ENCODE results near the gene POMT2. TPM values are rescaled to one million over a fixed set of nuclear protein-coding genes. Genes with fewer than 3 reads are reported as not detected.

Gene POMT2, protein sequence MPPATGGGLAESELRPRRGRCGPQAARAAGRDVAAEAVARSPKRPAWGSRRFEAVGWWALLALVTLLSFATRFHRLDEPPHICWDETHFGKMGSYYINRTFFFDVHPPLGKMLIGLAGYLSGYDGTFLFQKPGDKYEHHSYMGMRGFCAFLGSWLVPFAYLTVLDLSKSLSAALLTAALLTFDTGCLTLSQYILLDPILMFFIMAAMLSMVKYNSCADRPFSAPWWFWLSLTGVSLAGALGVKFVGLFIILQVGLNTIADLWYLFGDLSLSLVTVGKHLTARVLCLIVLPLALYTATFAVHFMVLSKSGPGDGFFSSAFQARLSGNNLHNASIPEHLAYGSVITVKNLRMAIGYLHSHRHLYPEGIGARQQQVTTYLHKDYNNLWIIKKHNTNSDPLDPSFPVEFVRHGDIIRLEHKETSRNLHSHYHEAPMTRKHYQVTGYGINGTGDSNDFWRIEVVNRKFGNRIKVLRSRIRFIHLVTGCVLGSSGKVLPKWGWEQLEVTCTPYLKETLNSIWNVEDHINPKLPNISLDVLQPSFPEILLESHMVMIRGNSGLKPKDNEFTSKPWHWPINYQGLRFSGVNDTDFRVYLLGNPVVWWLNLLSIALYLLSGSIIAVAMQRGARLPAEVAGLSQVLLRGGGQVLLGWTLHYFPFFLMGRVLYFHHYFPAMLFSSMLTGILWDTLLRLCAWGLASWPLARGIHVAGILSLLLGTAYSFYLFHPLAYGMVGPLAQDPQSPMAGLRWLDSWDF
- total RNA-seq (2022; extraction: Qiagen RNA extraction; ENCODE audit: low read depth): 25.3 to 38.3 TPM (median 35.7 TPM) in 5 replicates

GRCh38 chr14:77320238-77320935, at the start of gene POMT2:
TSS of gene POMT2 (minus strand) at chr14:77320883. CDS start at chr14:77320681, 202 bp downstream.

DNA sequence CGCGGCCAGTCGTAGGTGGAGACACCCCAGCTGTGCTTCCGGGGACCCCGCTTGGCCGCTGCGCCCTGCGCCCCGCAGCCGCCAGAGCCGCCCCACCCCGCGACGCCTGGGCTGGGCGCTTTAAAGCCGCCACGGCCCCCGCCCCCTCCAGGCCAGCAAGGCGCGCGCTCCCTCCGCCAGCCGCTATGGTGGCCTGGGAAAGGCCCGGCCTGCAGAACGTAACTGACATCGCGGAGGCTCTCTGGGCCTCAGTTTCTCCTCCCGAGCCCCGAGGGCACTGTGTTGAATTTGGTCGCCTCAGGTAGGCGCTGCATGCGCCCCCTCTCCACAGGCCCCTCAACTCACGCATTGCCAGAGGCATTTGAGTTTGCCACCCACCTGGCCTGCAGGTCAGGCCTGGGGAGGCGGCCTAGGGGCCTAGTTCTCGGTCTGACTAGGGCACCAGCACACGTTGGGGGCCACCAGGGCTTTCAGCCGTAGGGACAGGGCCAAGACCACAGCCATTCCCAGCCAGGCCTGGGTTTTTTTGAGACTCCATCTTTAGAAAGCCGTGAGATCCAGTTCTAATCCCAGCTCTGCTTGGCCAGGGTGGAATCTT, 49.5 kb downstream of the POMT2 start, which contains the start of gene NGB:
Gene NGB, minus strand, starts transcription at position 94 of the 598 bp plus-strand sequence. CDS start 269 bp downstream, outside the sequence.

Other genes starting within 250 kb of the POMT2 start
- 7.7 to 10.3 TPM (median 7.8 TPM) in 5 replicates for gene CIPC, start 222.6 kb downstream of the POMT2 start, total RNA-seq (2022; extraction: Qiagen RNA extraction; ENCODE audit: low read depth)
- 0.29 to 0.36 TPM (median 0.33 TPM) in 5 replicates for gene ZDHHC22, start 179.1 kb downstream of the POMT2 start, total RNA-seq (2022; extraction: Qiagen RNA extraction; ENCODE audit: low read depth)
- gene TMEM63C, start 139.1 kb downstream of the POMT2 start, total RNA-seq (2022; extraction: Qiagen RNA extraction; ENCODE audit: low read depth): 0.53 to 1.0 TPM (median 0.81 TPM) in 5 replicates
- gene NGB, start 49.7 kb downstream of the POMT2 start, total RNA-seq (2022; extraction: Qiagen RNA extraction; ENCODE audit: low read depth): 0.08 TPM in 1 of 5 replicates, not detected in the others
- 30.2 to 37.8 TPM (median 34.0 TPM) in 5 replicates for gene GSTZ1, start 153 bp upstream of the POMT2 start, total RNA-seq (2022; extraction: Qiagen RNA extraction; ENCODE audit: low read depth)
- gene TMED8, start 56.2 kb upstream of the POMT2 start, total RNA-seq (2022; extraction: Qiagen RNA extraction; ENCODE audit: low read depth): 6.7 to 9.8 TPM (median 9.2 TPM) in 5 replicates
- gene SAMD15, start 56.5 kb upstream of the POMT2 start, total RNA-seq (2022; extraction: Qiagen RNA extraction; ENCODE audit: low read depth): 2.2 to 2.8 TPM (median 2.4 TPM) in 5 replicates
- gene NOXRED1, start 102.6 kb upstream of the POMT2 start, total RNA-seq (2022; extraction: Qiagen RNA extraction; ENCODE audit: low read depth): 0.07 to 0.14 TPM (median 0.13 TPM) in 3 of 5 replicates, not detected in the others
- gene VIPAS39, start 136.7 kb upstream of the POMT2 start, total RNA-seq (2022; extraction: Qiagen RNA extraction; ENCODE audit: low read depth): 10.5 to 16.0 TPM (median 14.0 TPM) in 5 replicates
- 256 to 286 TPM (median 280 TPM) in 5 replicates for gene AHSA1, start 137.2 kb upstream of the POMT2 start, total RNA-seq (2022; extraction: Qiagen RNA extraction; ENCODE audit: low read depth)
- gene ISM2, start 177.9 kb upstream of the POMT2 start, total RNA-seq (2022; extraction: Qiagen RNA extraction; ENCODE audit: low read depth): 0.30 to 0.64 TPM (median 0.49 TPM) in 5 replicates

Data from A549 treated with DMSO at 1 μM for 4 hours (cell line).